Transverse colon (tissue), 4 donors: ENCODE measurements around the gene AGFG1. TPM values are rescaled to one million over a fixed set of nuclear protein-coding genes. Genes with fewer than 3 reads are reported as not detected.

Source experiments
- DNase-seq: peaks from one replicate; pipeline ENCODE4 v3.0.0-alpha.2; 2019
- H3K27ac ChIP-seq, 4 donors: fragments of 200-600 bp; sonication (generic); 2 replicates each; pipeline ENCODE4 v1.5.1; 2016 to 2018; ENCODE audit warnings: inconsistent platforms in 4 of 4
- H3K27me3 ChIP-seq: fragments of 200-600 bp; sonication (generic); 2 replicates; pipeline ENCODE4 v1.5.1; 2017; ENCODE audit warnings: inconsistent platforms
- H3K36me3 ChIP-seq, 4 donors: fragments of 200-600 bp; sonication (generic); 2 replicates each; pipeline ENCODE4 v1.5.1; 2017 to 2019; ENCODE audit warnings: inconsistent platforms in 4 of 4
- H3K4me1 ChIP-seq, 4 donors: fragments of 200-600 bp; sonication (generic); 2 replicates each; pipeline ENCODE4 v1.5.1; 2017 to 2020; ENCODE audit warnings: inconsistent platforms in 4 of 4
- H3K4me3 ChIP-seq, 4 donors: fragments of 200-600 bp; sonication (generic); 1 replicate in 1 of 4; 2 replicates in 3 of 4; pipeline versions ENCODE4 v1.5.1 to v1.6.1; 2017 to 2019; ENCODE audit warnings: inconsistent platforms in 4 of 4
- H3K9me3 ChIP-seq, 2 donors: fragments of 200-600 bp; sonication (generic); 2 replicates each; pipeline ENCODE4 v1.5.1; 2017 to 2019; ENCODE audit warnings: inconsistent platforms in 2 of 2
- CTCF ChIP-seq, 5 experiments: fragments of 200-600 bp in 3 of 5; fragments of 450-650 bp in 2 of 5; sonication (generic) in 3 of 5; IDR thresholded peaks; 1 replicate in 2 of 5; 2 replicates in 3 of 5; pipeline ENCODE4 v1.5.1; 2016 to 2017; ENCODE audit warnings: antibody characterized with exemption in 5 of 5, inconsistent platforms in 3 of 5, mild to moderate bottlenecking in 2 of 5, moderate library complexity in 1 of 5
- EP300 ChIP-seq: sonication (generic); formaldehyde crosslinking; IDR thresholded peaks from one replicate; pipeline ENCODE4 v1.6.1; 2017; ENCODE audit warnings: antibody characterized with exemption, low read depth
- POLR2A ChIP-seq: fragments of 450-650 bp; IDR thresholded peaks from one replicate; pipeline ENCODE4 v1.6.1; 2016; ENCODE audit warnings: antibody characterized with exemption, mild to moderate bottlenecking, moderate library complexity
- POLR2AphosphoS5 ChIP-seq, 3 donors: sonication (generic); formaldehyde crosslinking; IDR thresholded peaks; one replicate each; pipeline ENCODE4 v1.6.1; 2016; ENCODE audit warnings: antibody characterized with exemption in 3 of 3
- WGBS, 2 donors: methylation state at CpG; one replicate each; pipeline ENCODE4 v1.1.5; 2018; ENCODE audit warnings: low coverage in 1 of 2; 5-methylcytosine and 5-hydroxymethylcytosine counted together
- in situ Hi-C, 4 donors: fragments of 200-750 bp; cut with MboI; loops; one replicate each; pipeline versions ENCODE4 v1.15.0 to v1.15.1; 2017; ENCODE audit warnings: low sequenced_read_pairs in 3 of 4, low pct_ligation_motif_present in 1 of 4, low pct_unique_long_range_greater_than_20kb in 1 of 4
- intact Hi-C: fragments of 100-400 bp; cut with DNase I; formaldehyde crosslinking; loops from one replicate; pipeline ENCODE4 v1.15.1; 2023; ENCODE audit warnings: low total_unique reads
- total RNA-seq, 4 donors: library from RNA; depleted of rRNA; stranded (reverse); fragments of >200 nt; gene quantifications; one replicate each; pipeline ENCODE4 v1.1.0, GENCODE V29; 2016

Gene AGFG1
- total RNA-seq, 4 donors from 2014 or later = 15.5 to 76.3 (median 32.9) TPM

- in situ Hi-C loops (no loop called here), intact Hi-C loops (no loop called here)
- TF ChIP-seq POLR2AphosphoS5 (IDR thresholded peaks at IDR 0.05) (no peak), EP300 (no peak), CTCF (IDR thresholded peaks at IDR 0.05) (no peak), POLR2A (no peak)
- H3K27me3 ChIP-seq = no peaks in the 10 kb centered on the region
- no peak for DNase-seq
- peaks cover 0 to 5% (median 2%) of the 10 kb centered on the region in 4 donors for H3K4me1 ChIP-seq
- no peak overlapping the region for H3K4me3 ChIP-seq
- H3K9me3 ChIP-seq = no peaks in the 10 kb centered on the region
- H3K36me3 ChIP-seq = no peaks in the 10 kb centered on the region
- WGBS, 2 donors = 65 to 71% methylated on average over 3 to 4 of the region's 4 CpGs
- H3K27ac ChIP-seq = no peak overlapping the region
These were observed 15.2 kb upstream of the AGFG1 start for GRCh38 chr2:227456772-227457171.

DNA sequence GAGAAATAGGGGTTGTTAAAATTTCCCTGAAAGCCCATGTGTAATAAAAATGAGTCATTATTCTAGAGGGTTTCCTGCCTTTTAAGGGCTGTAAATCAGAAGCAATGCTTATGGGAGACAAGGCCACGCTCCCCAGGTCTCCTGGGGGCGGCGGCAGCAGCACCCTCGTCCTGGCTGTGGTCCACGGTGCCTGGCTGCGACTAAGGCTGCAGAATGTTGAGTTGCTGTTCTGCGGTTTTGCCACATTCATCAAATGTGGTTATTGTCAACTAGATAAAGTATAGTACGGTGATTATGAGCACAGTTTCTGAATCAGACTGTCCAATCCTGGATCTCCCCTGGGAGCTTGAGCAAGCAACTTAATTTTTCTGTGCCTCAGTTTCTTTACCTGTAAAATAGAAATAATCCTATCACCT is 11.9 kb upstream of the AGFG1 start:
- no peak for DNase-seq
- Histone ChIP-seq H3K27ac (no peak overlapping the region), H3K9me3 (no peaks in the 10 kb centered on the region), H3K36me3 (no peaks in the 10 kb centered on the region), H3K4me3 (no peak overlapping the region), H3K4me1 (no peaks in the 10 kb centered on the region), H3K27me3 (no peaks in the 10 kb centered on the region)
- intact Hi-C loops (no loop called here), in situ Hi-C loops (no loop called here)
- no peak for TF ChIP-seq CTCF (IDR thresholded peaks at IDR 0.05)
- TF ChIP-seq POLR2A = no peak
- no peak for TF ChIP-seq EP300
- no peak for TF ChIP-seq POLR2AphosphoS5 (IDR thresholded peaks at IDR 0.05)
- 50% methylated on average over 1 to 8 of the region's 8 CpGs for WGBS, 2 donors

- Histone ChIP-seq H3K36me3 (no peaks in the 10 kb centered on the region), H3K9me3 (no peaks in the 10 kb centered on the region), H3K27ac (no peak overlapping the region), H3K27me3 (no peaks in the 10 kb centered on the region), H3K4me1 (peaks cover 0 to 3% (median 0%) of the 10 kb centered on the region in 4 donors), H3K4me3 (no peak overlapping the region)
- WGBS, 2 donors = 75 to 100% methylated on average over 3 of the region's 3 CpGs
- in situ Hi-C loops (no loop called here), intact Hi-C loops (no loop called here)
- TF ChIP-seq POLR2A = no peak
- no peak for DNase-seq
These were observed 11.1 kb upstream of the AGFG1 start for GRCh38 chr2:227460833-227461232.

DNA sequence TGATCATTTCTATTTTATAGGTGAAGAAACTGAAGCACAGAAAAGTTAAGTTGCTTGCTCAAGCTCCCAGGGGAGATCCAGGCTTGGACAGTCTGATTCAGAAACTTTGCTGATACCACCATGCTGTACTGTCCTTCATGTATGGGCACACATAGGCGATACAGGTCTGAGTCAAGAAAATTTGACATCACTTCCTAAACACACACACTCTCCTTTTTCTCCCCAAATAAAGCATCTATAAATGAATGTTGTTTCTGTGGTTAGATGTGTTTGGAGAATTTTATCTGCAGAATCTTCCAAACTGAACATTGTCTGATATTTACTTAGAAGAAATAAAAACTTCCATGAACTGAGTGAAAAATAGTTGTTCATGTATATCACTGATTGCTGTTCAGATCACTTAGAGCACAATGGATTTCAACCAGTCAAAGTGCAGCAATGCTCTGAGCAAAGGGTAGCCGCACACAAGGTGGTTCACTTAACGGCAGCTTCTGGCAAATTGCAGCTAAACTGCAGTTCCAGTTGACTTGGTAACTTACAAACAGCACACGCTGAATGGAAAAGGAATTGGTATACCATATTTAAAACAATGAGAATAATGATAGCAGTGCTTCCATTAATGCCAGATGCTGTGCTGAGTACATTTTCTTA is 10.0 kb upstream of the AGFG1 start:
- TF ChIP-seq POLR2AphosphoS5 (IDR thresholded peaks at IDR 0.05) (no peak), POLR2A (no peak), EP300 (no peak), CTCF (IDR thresholded peaks at IDR 0.05) (no peak)
- Histone ChIP-seq H3K36me3 (no peaks in the 10 kb centered on the region), H3K27ac (no peak overlapping the region), H3K9me3 (no peaks in the 10 kb centered on the region), H3K4me1 (peaks cover 0 to 13% (median 2%) of the 10 kb centered on the region in 4 donors), H3K27me3 (no peaks in the 10 kb centered on the region), H3K4me3 (no peak overlapping the region)
- DNase-seq = no peak
- 64 to 88% methylated on average over 3 to 4 of the region's 4 CpGs for WGBS, 2 donors
- intact Hi-C loops (no loop called here), in situ Hi-C loops (no loop called here)

DNA sequence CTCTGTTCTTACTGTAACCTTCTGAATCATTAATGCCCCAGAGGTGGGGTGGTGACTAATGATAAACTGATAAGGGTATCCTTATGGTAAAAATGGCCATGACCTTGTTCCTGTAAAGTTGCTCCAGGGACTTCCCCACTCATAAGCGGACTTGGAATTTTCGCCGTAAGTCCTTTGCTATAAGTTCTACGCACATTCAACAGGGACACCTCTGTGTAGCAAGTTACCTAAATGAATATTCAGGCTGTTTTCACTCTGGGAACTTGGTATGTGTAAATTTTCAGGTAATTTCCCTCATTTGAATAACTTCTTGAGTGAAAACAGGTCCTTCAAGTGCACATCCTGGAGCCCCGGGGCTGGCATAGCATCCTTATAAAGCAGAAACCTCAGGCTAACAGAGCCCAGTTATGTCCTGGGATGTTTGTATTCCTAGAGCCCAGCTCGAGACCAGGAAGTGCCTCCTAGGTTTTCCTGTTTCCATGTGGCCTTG is 9.4 kb upstream of the AGFG1 start:
- Histone ChIP-seq H3K4me1 (peaks cover 0 to 15% (median 2%) of the 10 kb centered on the region in 4 donors), H3K27me3 (no peaks in the 10 kb centered on the region), H3K4me3 (no peak overlapping the region), H3K27ac (no peak overlapping the region), H3K36me3 (no peaks in the 10 kb centered on the region), H3K9me3 (no peaks in the 10 kb centered on the region)
- intact Hi-C loops (no loop called here), in situ Hi-C loops (no loop called here)
- DNase-seq = no peak
- TF ChIP-seq POLR2AphosphoS5 (IDR thresholded peaks at IDR 0.05) = no peak
- TF ChIP-seq CTCF (IDR thresholded peaks at IDR 0.05) = no peak
- TF ChIP-seq POLR2A = no peak
- TF ChIP-seq EP300 = no peak
- WGBS, 2 donors = 77 to 82% methylated on average over 4 to 6 of the region's 6 CpGs
